ENCODE results near the gene RIN2.

RIN2 gene

GRCh38 chr20:19765266-19765665 lies 7.2 kb downstream of the RIN2 start:
- DNase-seq, result no peak

GRCh38 chr20:19765913-19766312 lies 7.9 kb downstream of the RIN2 start:
- no peak for DNase-seq

GRCh38 chr20:19767070-19767469 lies 9.0 kb downstream of the RIN2 start:
- no peak for DNase-seq

GRCh38 chr20:19768325-19768842 lies 10.3 kb downstream of the RIN2 start:
- no peak for DNase-seq

- DNase-seq, result no peak
These were observed 11.4 kb downstream of the RIN2 start for GRCh38 chr20:19769507-19769906.

- DNase-seq, result no peak
These were observed 12.3 kb downstream of the RIN2 start for GRCh38 chr20:19770375-19770774.

GRCh38 chr20:19771031-19771430 lies 13.0 kb downstream of the RIN2 start:
- DNase-seq, result no peak

GRCh38 chr20:19773471-19773870 lies 15.4 kb downstream of the RIN2 start:
- DNase-seq, result no peak

- peak in 23 of 56 donors; percentile 11 to 63 (median 29) for DNase-seq
These were observed 16.3 kb downstream of the RIN2 start for GRCh38 chr20:19774135-19774933.

GRCh38 chr20:19775353-19776253 lies 17.5 kb downstream of the RIN2 start:
- no peak for DNase-seq

- DNase-seq, result no peak
These were observed 19.3 kb downstream of the RIN2 start for GRCh38 chr20:19777315-19777714.

- DNase-seq, result no peak
These were observed 19.9 kb downstream of the RIN2 start for GRCh38 chr20:19777981-19778380.

- no peak for DNase-seq
These were observed 20.3 kb downstream of the RIN2 start for GRCh38 chr20:19778404-19778803.

- DNase-seq, result no peak
These were observed 21.6 kb downstream of the RIN2 start for GRCh38 chr20:19779634-19780033.

GRCh38 chr20:19780261-19780660 lies 22.2 kb downstream of the RIN2 start:
- DNase-seq, result no peak

- DNase-seq, result no peak
These were observed 23.2 kb downstream of the RIN2 start for GRCh38 chr20:19781235-19781634.

- DNase-seq, result no peak
These were observed 24.6 kb downstream of the RIN2 start for GRCh38 chr20:19782669-19783068.

GRCh38 chr20:19783966-19784401 lies 25.9 kb downstream of the RIN2 start:
- peak in 4 of 56 donors; percentile 10 to 18 (median 14) for DNase-seq

- DNase-seq, result peak in 42 of 56 donors; percentile 13 to 76 (median 40)
These were observed 26.6 kb downstream of the RIN2 start for GRCh38 chr20:19784511-19785172.

- no peak for DNase-seq
These were observed 27.3 kb downstream of the RIN2 start for GRCh38 chr20:19785173-19785982.

GRCh38 chr20:19785983-19786285 lies 27.9 kb downstream of the RIN2 start:
- peak in 2 of 56 donors; percentile 13 to 54 for DNase-seq

Measured in nucleus accumbens (tissue), 56 donors.